ENCODE results near the gene SLC16A12.

SLC16A12 gene

DNA sequence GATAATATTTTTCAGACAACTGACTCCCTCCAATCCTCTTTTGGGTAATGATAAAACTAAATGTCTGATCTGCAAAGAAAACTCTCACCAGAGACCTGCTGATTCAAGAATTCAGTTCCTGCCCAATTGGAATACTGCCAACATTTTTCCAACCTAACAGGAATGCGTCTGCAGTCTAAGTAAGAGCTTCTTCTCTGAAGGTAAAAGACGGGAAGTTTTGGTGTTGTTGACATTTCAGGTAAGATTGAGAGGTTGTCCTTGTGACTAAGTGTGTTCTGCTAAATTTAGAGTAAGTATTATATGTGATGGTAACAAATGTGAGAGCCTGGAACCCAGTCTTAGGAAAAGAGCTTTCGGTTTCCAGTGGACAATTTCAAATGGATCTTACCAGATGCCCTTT, 103.4 kb downstream of the SLC16A12 start:
- no peak for DNase-seq (ENCODE audit: low spot score)

DNA sequence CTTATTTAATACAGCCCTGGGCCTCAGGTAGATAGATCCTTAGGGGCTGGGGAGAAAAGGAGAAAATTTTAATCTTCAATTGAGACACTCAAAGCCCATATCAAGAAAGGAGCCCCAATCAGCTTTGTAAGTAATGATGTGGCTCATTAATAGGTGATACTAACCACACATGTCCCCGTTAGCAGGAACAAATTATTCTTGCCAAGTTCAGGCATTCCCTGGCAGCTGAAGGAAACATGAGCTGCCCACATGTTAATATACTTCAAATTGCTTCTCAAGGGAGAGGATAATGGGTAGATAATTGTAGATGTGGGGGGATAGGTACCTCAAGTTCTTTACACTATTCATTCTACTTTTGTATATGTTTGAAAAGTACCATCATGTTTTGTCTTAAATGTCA, 106.5 kb downstream of the SLC16A12 start:
- no peak for DNase-seq (ENCODE audit: low spot score)
- no peak overlapping the region for H3K27ac ChIP-seq (ENCODE audit: poor library complexity, severe bottlenecking)
- H3K27me3 ChIP-seq (ENCODE audit: insufficient read depth, poor library complexity, severe bottlenecking): no peaks in the 10 kb centered on the region
- H3K4me1 ChIP-seq (ENCODE audit: insufficient read depth, poor library complexity, severe bottlenecking): peaks cover 24% of the 10 kb centered on the region
- TF ChIP-seq, protein P1, sequence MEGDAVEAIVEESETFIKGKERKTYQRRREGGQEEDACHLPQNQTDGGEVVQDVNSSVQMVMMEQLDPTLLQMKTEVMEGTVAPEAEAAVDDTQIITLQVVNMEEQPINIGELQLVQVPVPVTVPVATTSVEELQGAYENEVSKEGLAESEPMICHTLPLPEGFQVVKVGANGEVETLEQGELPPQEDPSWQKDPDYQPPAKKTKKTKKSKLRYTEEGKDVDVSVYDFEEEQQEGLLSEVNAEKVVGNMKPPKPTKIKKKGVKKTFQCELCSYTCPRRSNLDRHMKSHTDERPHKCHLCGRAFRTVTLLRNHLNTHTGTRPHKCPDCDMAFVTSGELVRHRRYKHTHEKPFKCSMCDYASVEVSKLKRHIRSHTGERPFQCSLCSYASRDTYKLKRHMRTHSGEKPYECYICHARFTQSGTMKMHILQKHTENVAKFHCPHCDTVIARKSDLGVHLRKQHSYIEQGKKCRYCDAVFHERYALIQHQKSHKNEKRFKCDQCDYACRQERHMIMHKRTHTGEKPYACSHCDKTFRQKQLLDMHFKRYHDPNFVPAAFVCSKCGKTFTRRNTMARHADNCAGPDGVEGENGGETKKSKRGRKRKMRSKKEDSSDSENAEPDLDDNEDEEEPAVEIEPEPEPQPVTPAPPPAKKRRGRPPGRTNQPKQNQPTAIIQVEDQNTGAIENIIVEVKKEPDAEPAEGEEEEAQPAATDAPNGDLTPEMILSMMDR (IDR thresholded peaks at IDR 0.05; ENCODE audit: poor library complexity, severe bottlenecking): no peak
- no peak for ATAC-seq (ENCODE audit: low read depth)
- H3K4me3 ChIP-seq (ENCODE audit: severe bottlenecking): no peak overlapping the region
- no peaks in the 10 kb centered on the region for H3K36me3 ChIP-seq (ENCODE audit: low read depth)
- no peaks in the 10 kb centered on the region for H3K9me3 ChIP-seq (ENCODE audit: severe bottlenecking)

More for the DNA sequence above, 103.4 kb downstream of the SLC16A12 start:
- Histone ChIP-seq H3K4me3 (ENCODE audit: severe bottlenecking) (no peak overlapping the region), H3K9me3 (ENCODE audit: severe bottlenecking) (no peaks in the 10 kb centered on the region), H3K36me3 (ENCODE audit: low read depth) (no peaks in the 10 kb centered on the region), H3K4me1 (ENCODE audit: insufficient read depth, poor library complexity, severe bottlenecking) (peaks cover 21% of the 10 kb centered on the region), H3K27me3 (ENCODE audit: insufficient read depth, poor library complexity, severe bottlenecking) (no peaks in the 10 kb centered on the region), H3K27ac (ENCODE audit: poor library complexity, severe bottlenecking) (peak overlapping the region; percentile 19)
- TF ChIP-seq, protein P1 (IDR thresholded peaks at IDR 0.05; ENCODE audit: poor library complexity, severe bottlenecking): no peak
- peak; percentile 70 for ATAC-seq (ENCODE audit: low read depth)

DNA sequence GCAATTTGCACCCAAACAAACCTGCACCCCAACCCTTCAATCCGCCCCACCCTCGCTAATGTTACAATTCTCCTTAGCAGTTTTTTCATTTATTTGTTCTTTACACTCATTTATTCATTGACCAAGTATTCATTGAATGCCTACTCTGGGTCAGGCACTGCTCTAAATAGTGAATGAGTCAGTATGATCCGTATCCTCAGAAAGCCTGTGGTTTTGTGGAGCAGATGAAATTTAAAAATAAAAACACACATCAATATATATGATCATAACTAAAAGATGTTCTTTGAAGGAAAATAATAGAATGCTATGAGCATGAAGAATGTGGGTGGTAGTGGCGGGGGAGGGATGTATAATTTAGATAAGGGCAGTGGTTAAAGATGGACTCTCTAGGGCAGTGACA, 107.8 kb downstream of the SLC16A12 start:
- Histone ChIP-seq H3K4me1 (ENCODE audit: insufficient read depth, poor library complexity, severe bottlenecking) (peaks cover 24% of the 10 kb centered on the region), H3K27ac (ENCODE audit: poor library complexity, severe bottlenecking) (peak overlapping the region; percentile 36), H3K27me3 (ENCODE audit: insufficient read depth, poor library complexity, severe bottlenecking) (no peaks in the 10 kb centered on the region), H3K36me3 (ENCODE audit: low read depth) (no peaks in the 10 kb centered on the region), H3K9me3 (ENCODE audit: severe bottlenecking) (no peaks in the 10 kb centered on the region), H3K4me3 (ENCODE audit: severe bottlenecking) (no peak overlapping the region)
- ATAC-seq (ENCODE audit: low read depth) (peak; percentile 76), DNase-seq (ENCODE audit: low spot score) (no peak)
- TF ChIP-seq, protein P1 (IDR thresholded peaks at IDR 0.05; ENCODE audit: poor library complexity, severe bottlenecking): no peak

DNA sequence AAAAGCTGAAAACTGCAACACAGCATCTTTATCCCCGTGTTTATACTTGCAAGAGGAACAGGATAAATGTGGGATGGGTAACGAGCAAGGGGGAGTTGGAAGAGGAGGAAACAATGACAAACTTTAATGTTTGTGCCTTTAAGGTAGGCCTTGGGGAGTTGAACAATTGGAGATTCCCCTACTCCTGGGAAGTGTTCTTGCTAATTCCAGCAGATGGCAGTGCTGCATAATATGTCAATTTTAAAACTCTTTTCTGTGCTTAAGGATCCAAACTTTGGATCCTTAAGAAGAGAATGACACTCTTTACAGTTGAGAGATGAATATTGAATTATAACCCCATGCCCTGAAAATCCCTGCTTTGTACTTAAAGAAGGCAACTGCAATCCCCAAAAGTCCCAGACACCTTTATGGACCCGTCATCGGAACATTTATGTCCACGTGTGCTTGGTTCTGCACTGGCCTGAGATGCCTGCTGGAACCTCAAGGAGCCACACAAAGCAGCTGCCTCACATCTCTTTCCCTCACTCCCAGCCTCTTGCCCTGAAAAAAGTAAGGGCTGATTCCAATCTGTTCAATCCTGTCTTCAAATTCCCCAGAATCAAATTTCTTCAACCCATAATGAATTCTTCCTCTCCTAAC, 109.0 kb downstream of the SLC16A12 start:
- Histone ChIP-seq H3K27me3 (ENCODE audit: insufficient read depth, poor library complexity, severe bottlenecking) (no peaks in the 10 kb centered on the region), H3K9me3 (ENCODE audit: severe bottlenecking) (no peaks in the 10 kb centered on the region), H3K27ac (ENCODE audit: poor library complexity, severe bottlenecking) (peak overlapping the region; percentile 36), H3K4me1 (ENCODE audit: insufficient read depth, poor library complexity, severe bottlenecking) (peaks cover 13% of the 10 kb centered on the region), H3K36me3 (ENCODE audit: low read depth) (0 out of 2 replicates have a peak, but pooled peaks cover 6% of the 10 kb centered on the region), H3K4me3 (ENCODE audit: severe bottlenecking) (no peak overlapping the region)
- ATAC-seq (ENCODE audit: low read depth): peak; percentile 72; the same call in 2 of the 3 replicates
- TF ChIP-seq, protein P1 (IDR thresholded peaks at IDR 0.05; ENCODE audit: poor library complexity, severe bottlenecking): peak; percentile 89
- DNase-seq (ENCODE audit: low spot score): no peak

DNA sequence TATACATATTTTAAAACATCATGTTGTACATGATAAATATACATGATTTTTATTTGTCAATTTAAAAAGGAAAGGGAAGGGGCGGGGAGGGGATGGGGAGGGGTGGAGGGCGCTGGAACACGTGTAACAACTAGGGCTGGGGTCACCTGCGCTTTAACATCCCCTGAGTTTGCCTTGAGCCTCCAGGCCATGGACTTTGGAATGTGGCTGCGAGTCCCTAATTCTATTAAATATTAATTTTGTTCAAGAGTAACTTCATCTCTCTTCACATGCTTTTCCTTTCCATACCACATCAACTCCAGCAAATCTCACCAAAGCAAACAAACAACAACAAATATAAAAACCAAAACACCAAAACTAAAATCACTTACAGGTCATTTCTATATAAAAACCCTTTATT, 110.4 kb downstream of the SLC16A12 start:
- TF ChIP-seq, protein P1 (IDR thresholded peaks at IDR 0.05; ENCODE audit: poor library complexity, severe bottlenecking): no peak

More for the DNA sequence above, 110.4 kb downstream of the SLC16A12 start:
- ATAC-seq (ENCODE audit: low read depth): no peak
- H3K4me3 ChIP-seq (ENCODE audit: severe bottlenecking): no peak overlapping the region
- no peaks in the 10 kb centered on the region for H3K9me3 ChIP-seq (ENCODE audit: severe bottlenecking)
- DNase-seq (ENCODE audit: low spot score): no peak
- H3K36me3 ChIP-seq (ENCODE audit: low read depth): peaks cover 12% of the 10 kb centered on the region
- no peak overlapping the region for H3K27ac ChIP-seq (ENCODE audit: poor library complexity, severe bottlenecking)
- H3K27me3 ChIP-seq (ENCODE audit: insufficient read depth, poor library complexity, severe bottlenecking): no peaks in the 10 kb centered on the region
- H3K4me1 ChIP-seq (ENCODE audit: insufficient read depth, poor library complexity, severe bottlenecking): peaks cover 13% of the 10 kb centered on the region

Measured in RWPE2 (cell line).